Hepatocyte (in vitro differentiated cells): ENCODE data around the gene SUCLG2.

Experiments
- CTCF ChIP-seq: fragments of 200-600 bp; sonication (generic); IDR thresholded peaks from 2 replicates; pipeline ENCODE4 v1.5.1; 2016; ENCODE audit warnings: antibody characterized with exemption, mild to moderate bottlenecking; ENCODE audit not compliant: poor library complexity
- EZH2 ChIP-seq: fragments of 200-600 bp; sonication (generic); IDR thresholded peaks from 2 replicates; pipeline ENCODE4 v1.6.1; 2016; ENCODE audit warnings: antibody characterized with exemption, mild to moderate bottlenecking, borderline replicate concordance

- TF ChIP-seq CTCF (no peak), EZH2 (no peak)
These were observed 59.0 kb downstream of the SUCLG2 start for GRCh38 chr3:67595424-67595823.
